Neural progenitor cell (in vitro differentiated cells): ENCODE measurements around the gene TRMT61A. TPM values are rescaled to one million over a fixed set of nuclear protein-coding genes. Genes with fewer than 3 reads are reported as not detected.

Experiments used
- DNase-seq: peaks from one replicate; pipeline ENCODE4 v3.0.0-alpha.2; 2016; ENCODE audit warnings: low spot score
- H2AFZ ChIP-seq: fragments of 200-600 bp; sonication (generic); replicated peaks from 2 replicates; pipeline ENCODE4 v1.6.1; 2016; ENCODE audit warnings: antibody characterized with exemption
- H3F3A ChIP-seq: fragments of 200-600 bp; sonication (generic); 2 replicates; pipeline ENCODE4 v1.6.1; 2016; ENCODE audit warnings: antibody characterized with exemption, low read depth
- H3K27ac ChIP-seq: fragments of 200-600 bp; sonication (generic); 2 replicates; pipeline ENCODE4 v1.5.1; 2016; ENCODE audit warnings: mild to moderate bottlenecking
- H3K27me3 ChIP-seq: fragments of 200-600 bp; sonication (generic); 2 replicates; pipeline ENCODE4 v1.6.1; 2016; ENCODE audit warnings: mild to moderate bottlenecking, moderate library complexity
- H3K36me3 ChIP-seq: fragments of 200-600 bp; sonication (generic); 2 replicates; pipeline ENCODE4 v1.5.1; 2016
- H3K4me1 ChIP-seq: fragments of 200-600 bp; sonication (generic); 2 replicates; pipeline ENCODE4 v1.6.1; 2016; ENCODE audit warnings: mixed run types
- H3K4me2 ChIP-seq: fragments of 200-600 bp; sonication (generic); 2 replicates; pipeline ENCODE4 v1.6.1; 2016
- H3K4me3 ChIP-seq: fragments of 200-600 bp; sonication (generic); 2 replicates; pipeline ENCODE4 v1.5.1; 2016
- H3K79me2 ChIP-seq: fragments of 200-600 bp; sonication (generic); 2 replicates; pipeline ENCODE4 v1.6.1; 2016; ENCODE audit warnings: low read depth
- H3K9ac ChIP-seq: fragments of 200-600 bp; sonication (generic); 2 replicates; pipeline ENCODE4 v1.6.1; 2016
- H3K9me3 ChIP-seq: fragments of 200-600 bp; sonication (generic); 2 replicates; pipeline ENCODE4 v1.5.1; 2016; ENCODE audit warnings: low read depth
- H4K20me1 ChIP-seq: fragments of 200-600 bp; sonication (generic); 2 replicates; pipeline ENCODE4 v1.6.1; 2016; ENCODE audit warnings: low read depth
- H3K27ac Mint-ChIP-seq: 3 replicates; pipeline ENCODE4 v1.8.0; 2021; ENCODE audit warnings: mixed read lengths
- H3K27me3 Mint-ChIP-seq: 2 replicates; pipeline ENCODE4 v1.8.0; 2022; ENCODE audit warnings: low read depth, mild to moderate bottlenecking, inconsistent platforms, moderate library complexity, mixed read lengths; ENCODE audit not compliant: insufficient read depth
- H3K36me3 Mint-ChIP-seq: 3 replicates; pipeline ENCODE4 v1.8.0; 2021; ENCODE audit warnings: mixed read lengths
- H3K4me1 Mint-ChIP-seq: 3 replicates; pipeline ENCODE4 v1.8.0; 2021; ENCODE audit warnings: mixed read lengths
- H3K4me3 Mint-ChIP-seq: 3 replicates; pipeline ENCODE4 v1.8.0; 2021; ENCODE audit warnings: mild to moderate bottlenecking, moderate library complexity, mixed read lengths
- H3K9me3 Mint-ChIP-seq: 3 replicates; pipeline ENCODE4 v1.8.0; 2020; ENCODE audit warnings: mixed read lengths
- EZH2 ChIP-seq: fragments of 200-600 bp; sonication (generic); IDR thresholded peaks from 2 replicates; pipeline ENCODE4 v1.6.1; 2017; ENCODE audit warnings: antibody characterized with exemption, mild to moderate bottlenecking, moderate library complexity
- EZH2phosphoT487 ChIP-seq: fragments of 200-600 bp; sonication (generic); IDR thresholded peaks from 2 replicates; pipeline ENCODE4 v1.6.1; 2017; ENCODE audit warnings: antibody characterized with exemption
- total RNA-seq: library from RNA; depleted of rRNA; stranded (reverse); fragments of >200 nt; gene quantifications from 2 replicates; pipeline ENCODE4 v1.2.3, GENCODE V29; 2015; ENCODE audit warnings: low replicate concordance
- TF ChIP-seq, protein P1 (sequence below): fragments of 200-600 bp; sonication (generic); IDR thresholded peaks from 2 replicates; pipeline ENCODE4 v1.5.1; 2017; ENCODE audit warnings: antibody characterized with exemption, mild to moderate bottlenecking

The TRMT61A gene
- total RNA-seq, 1 donor from 2014 or later, result 1.2 TPM

- Mint-ChIP-seq H3K36me3 (peaks cover 15% of the 10 kb centered on the region), H3K9me3 (no peaks in the 10 kb centered on the region), H3K4me1 (peaks cover 23% of the 10 kb centered on the region), H3K27ac (peak overlapping the region; percentile 2), H3K4me3 (no peak overlapping the region), H3K27me3 (peaks cover 3% of the 10 kb centered on the region)
- H3K4me2 ChIP-seq, result no peak overlapping the region
- H3K4me3 ChIP-seq, result no peak overlapping the region
- peaks cover 5% of the 10 kb centered on the region for H3F3A ChIP-seq
- peaks cover under 1% of the 10 kb centered on the region for H4K20me1 ChIP-seq
- H3K36me3 ChIP-seq, result no peaks in the 10 kb centered on the region
- DNase-seq, result no peak
- no peak overlapping the region for H3K27ac ChIP-seq
- no peaks in the 10 kb centered on the region for H3K27me3 ChIP-seq
- H3K79me2 ChIP-seq, result no peaks in the 10 kb centered on the region
- no peak for TF ChIP-seq EZH2
- TF ChIP-seq, protein P1, sequence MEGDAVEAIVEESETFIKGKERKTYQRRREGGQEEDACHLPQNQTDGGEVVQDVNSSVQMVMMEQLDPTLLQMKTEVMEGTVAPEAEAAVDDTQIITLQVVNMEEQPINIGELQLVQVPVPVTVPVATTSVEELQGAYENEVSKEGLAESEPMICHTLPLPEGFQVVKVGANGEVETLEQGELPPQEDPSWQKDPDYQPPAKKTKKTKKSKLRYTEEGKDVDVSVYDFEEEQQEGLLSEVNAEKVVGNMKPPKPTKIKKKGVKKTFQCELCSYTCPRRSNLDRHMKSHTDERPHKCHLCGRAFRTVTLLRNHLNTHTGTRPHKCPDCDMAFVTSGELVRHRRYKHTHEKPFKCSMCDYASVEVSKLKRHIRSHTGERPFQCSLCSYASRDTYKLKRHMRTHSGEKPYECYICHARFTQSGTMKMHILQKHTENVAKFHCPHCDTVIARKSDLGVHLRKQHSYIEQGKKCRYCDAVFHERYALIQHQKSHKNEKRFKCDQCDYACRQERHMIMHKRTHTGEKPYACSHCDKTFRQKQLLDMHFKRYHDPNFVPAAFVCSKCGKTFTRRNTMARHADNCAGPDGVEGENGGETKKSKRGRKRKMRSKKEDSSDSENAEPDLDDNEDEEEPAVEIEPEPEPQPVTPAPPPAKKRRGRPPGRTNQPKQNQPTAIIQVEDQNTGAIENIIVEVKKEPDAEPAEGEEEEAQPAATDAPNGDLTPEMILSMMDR, result no peak
- TF ChIP-seq EZH2phosphoT487, result no peak
- no peak overlapping the region for H2AFZ ChIP-seq
- no peak overlapping the region for H3K9ac ChIP-seq
- no peaks in the 10 kb centered on the region for H3K9me3 ChIP-seq
- peaks cover 16% of the 10 kb centered on the region for H3K4me1 ChIP-seq
Measured at GRCh38 chr14:103512701-103513611, 16.0 kb upstream of the TRMT61A start.

GRCh38 chr14:103514596-103515421 is 14.2 kb upstream of the TRMT61A start:
- H3K79me2 ChIP-seq, result no peaks in the 10 kb centered on the region
- no peaks in the 10 kb centered on the region for H3K36me3 ChIP-seq
- DNase-seq, result no peak
- Mint-ChIP-seq H3K4me1 (peaks cover 33% of the 10 kb centered on the region), H3K27me3 (peaks cover 3% of the 10 kb centered on the region), H3K36me3 (peaks cover 18% of the 10 kb centered on the region), H3K9me3 (no peaks in the 10 kb centered on the region), H3K4me3 (no peak overlapping the region), H3K27ac (peak overlapping the region; percentile 91)
- H4K20me1 ChIP-seq, result peaks cover 17% of the 10 kb centered on the region
- no peak overlapping the region for H3K9ac ChIP-seq
- H3K4me2 ChIP-seq, result no peak overlapping the region
- H3K27ac ChIP-seq, result no peak overlapping the region
- H3F3A ChIP-seq, result peaks cover 22% of the 10 kb centered on the region
- peaks cover 27% of the 10 kb centered on the region for H3K4me1 ChIP-seq
- H2AFZ ChIP-seq, result no peak overlapping the region
- H3K27me3 ChIP-seq, result no peaks in the 10 kb centered on the region
- no peaks in the 10 kb centered on the region for H3K9me3 ChIP-seq
- no peak overlapping the region for H3K4me3 ChIP-seq
- TF ChIP-seq EZH2phosphoT487 (no peak), EZH2 (no peak)
- TF ChIP-seq, protein P1, result no peak

DNA sequence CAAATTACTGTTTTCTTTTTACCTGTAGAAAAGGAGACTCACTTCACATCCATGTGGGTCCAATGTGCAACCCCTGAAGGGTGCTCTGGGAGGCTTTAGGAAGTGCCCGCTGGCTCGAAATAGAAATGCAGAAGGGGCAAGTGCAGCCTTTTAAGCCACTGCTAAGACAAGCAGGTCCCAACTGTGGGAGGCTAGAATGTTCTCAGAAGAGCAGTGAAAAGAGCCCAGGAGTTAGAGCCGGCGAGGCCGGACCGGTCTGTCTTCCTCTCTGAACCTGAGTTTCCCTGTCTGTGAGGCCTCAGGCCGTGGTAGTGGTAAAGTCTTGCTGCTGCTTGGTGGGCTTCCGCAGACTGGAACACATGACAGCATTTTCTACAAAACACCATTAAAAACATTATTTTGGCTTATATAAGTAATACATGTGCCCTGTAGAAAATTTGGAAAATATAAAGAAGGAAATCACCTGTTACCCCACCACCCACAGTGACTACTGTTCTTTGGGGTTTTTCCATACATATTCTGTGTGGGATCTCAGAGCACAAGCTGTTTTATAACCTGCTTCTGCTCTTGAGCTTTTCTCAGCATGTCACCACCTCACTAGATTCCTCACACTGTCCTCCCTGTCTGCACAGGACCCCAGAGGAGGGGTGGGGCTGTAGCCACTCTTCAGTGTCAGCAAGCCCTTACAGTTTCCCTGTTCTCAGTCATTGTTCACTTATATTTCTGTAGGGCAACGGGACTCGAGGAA is 12.4 kb upstream of the TRMT61A start:
- no peak for DNase-seq

More for the DNA sequence above, 12.4 kb upstream of the TRMT61A start:
- Mint-ChIP-seq H3K27ac (no peak overlapping the region), H3K9me3 (no peaks in the 10 kb centered on the region), H3K27me3 (peaks cover 4% of the 10 kb centered on the region), H3K4me3 (no peak overlapping the region), H3K36me3 (peaks cover 10% of the 10 kb centered on the region), H3K4me1 (peaks cover 33% of the 10 kb centered on the region)
- Histone ChIP-seq H3K27me3 (peaks cover 4% of the 10 kb centered on the region), H3K4me2 (no peak overlapping the region), H3F3A (peaks cover 40% of the 10 kb centered on the region), H3K9me3 (no peaks in the 10 kb centered on the region), H2AFZ (no peak overlapping the region), H3K4me1 (peaks cover 35% of the 10 kb centered on the region), H3K27ac (peak overlapping the region; percentile 53), H4K20me1 (peaks cover 35% of the 10 kb centered on the region), H3K79me2 (peaks cover 2% of the 10 kb centered on the region), H3K4me3 (no peak overlapping the region), H3K36me3 (no peaks in the 10 kb centered on the region), H3K9ac (no peak overlapping the region)
- TF ChIP-seq, protein P1, result no peak
- no peak for TF ChIP-seq EZH2phosphoT487
- TF ChIP-seq EZH2, result no peak
